Esophagus muscularis mucosa (tissue), 4 donors: Measurements from ENCODE around the gene DPF3.

Source experiments
- EP300 ChIP-seq: sonication (generic); formaldehyde crosslinking; IDR thresholded peaks from one replicate; pipeline ENCODE4 v1.6.1; 2017; ENCODE audit warnings: antibody characterized with exemption
- POLR2A ChIP-seq: fragments of 450-650 bp; IDR thresholded peaks from one replicate; pipeline ENCODE4 v1.6.1; 2017; ENCODE audit warnings: antibody characterized with exemption, moderate library complexity, mild to moderate bottlenecking, low read depth
- POLR2AphosphoS5 ChIP-seq, 2 donors: sonication (generic); formaldehyde crosslinking; IDR thresholded peaks; one replicate each; pipeline ENCODE4 v1.6.1; 2017; ENCODE audit warnings: antibody characterized with exemption in 2 of 2
- TF ChIP-seq, protein P1 (sequence below), 3 experiments: fragments of 200-600 bp in 2 of 3; fragments of 450-650 bp in 1 of 3; sonication (generic) in 2 of 3; IDR thresholded peaks; one replicate each; pipeline ENCODE4 v1.5.1; 2017 to 2019; ENCODE audit warnings: antibody characterized with exemption in 3 of 3, mild to moderate bottlenecking in 2 of 3, moderate library complexity in 1 of 3

DNA sequence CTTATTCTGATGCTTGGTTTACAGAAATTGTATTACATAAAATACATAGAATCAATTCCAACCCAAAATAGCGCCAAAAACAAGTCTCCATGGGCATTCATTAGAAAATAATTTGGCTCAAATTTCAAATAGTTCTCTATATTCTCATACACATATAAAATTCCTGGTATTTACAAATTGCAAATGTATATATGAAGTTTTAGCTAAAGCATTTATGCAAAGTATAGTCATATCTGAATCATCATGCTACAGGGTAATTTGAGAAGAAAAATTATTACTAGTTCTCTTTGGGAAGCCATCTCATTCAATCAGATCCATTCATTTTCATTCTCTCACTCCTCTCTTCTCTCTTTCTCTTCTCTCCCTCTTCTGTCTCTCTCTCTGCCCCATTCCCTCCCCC, 257.8 kb downstream of the DPF3 start:
- TF ChIP-seq, protein P1, sequence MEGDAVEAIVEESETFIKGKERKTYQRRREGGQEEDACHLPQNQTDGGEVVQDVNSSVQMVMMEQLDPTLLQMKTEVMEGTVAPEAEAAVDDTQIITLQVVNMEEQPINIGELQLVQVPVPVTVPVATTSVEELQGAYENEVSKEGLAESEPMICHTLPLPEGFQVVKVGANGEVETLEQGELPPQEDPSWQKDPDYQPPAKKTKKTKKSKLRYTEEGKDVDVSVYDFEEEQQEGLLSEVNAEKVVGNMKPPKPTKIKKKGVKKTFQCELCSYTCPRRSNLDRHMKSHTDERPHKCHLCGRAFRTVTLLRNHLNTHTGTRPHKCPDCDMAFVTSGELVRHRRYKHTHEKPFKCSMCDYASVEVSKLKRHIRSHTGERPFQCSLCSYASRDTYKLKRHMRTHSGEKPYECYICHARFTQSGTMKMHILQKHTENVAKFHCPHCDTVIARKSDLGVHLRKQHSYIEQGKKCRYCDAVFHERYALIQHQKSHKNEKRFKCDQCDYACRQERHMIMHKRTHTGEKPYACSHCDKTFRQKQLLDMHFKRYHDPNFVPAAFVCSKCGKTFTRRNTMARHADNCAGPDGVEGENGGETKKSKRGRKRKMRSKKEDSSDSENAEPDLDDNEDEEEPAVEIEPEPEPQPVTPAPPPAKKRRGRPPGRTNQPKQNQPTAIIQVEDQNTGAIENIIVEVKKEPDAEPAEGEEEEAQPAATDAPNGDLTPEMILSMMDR (IDR thresholded peaks at IDR 0.05), result no peak
- no peak for TF ChIP-seq EP300
- TF ChIP-seq POLR2A, result no peak
- no peak for TF ChIP-seq POLR2AphosphoS5 (IDR thresholded peaks at IDR 0.05)
